SU-DHL-6 (cell line): ENCODE results near the gene JADE2.

Source experiments
- H2AFZ ChIP-seq: fragments of 200-600 bp; sonication (generic); 2 replicates; pipeline ENCODE4 v1.6.1; 2014; ENCODE audit warnings: low read depth, mild to moderate bottlenecking, moderate library complexity, mixed read lengths, antibody characterized with exemption, low read length; ENCODE audit not compliant: severe bottlenecking
- H3F3A ChIP-seq: fragments of 200-600 bp; shearing (Covaris generic); 2 replicates; pipeline ENCODE4 v1.6.0; 2016; ENCODE audit warnings: antibody characterized with exemption, mild to moderate bottlenecking; ENCODE audit not compliant: insufficient read depth
- H3K27ac ChIP-seq: fragments of 200-600 bp; sonication (generic); 2 replicates; pipeline ENCODE4 v1.5.1; 2016; ENCODE audit warnings: low read depth, mild to moderate bottlenecking, low read length, moderate library complexity, mixed read lengths
- H3K27me3 ChIP-seq: fragments of 200-600 bp; sonication (generic), shearing (Covaris generic); 2 replicates; pipeline ENCODE4 v1.6.0; 2014; ENCODE audit warnings: mild to moderate bottlenecking, low read length
- H3K36me3 ChIP-seq: fragments of 200-600 bp; sonication (generic); 2 replicates; pipeline ENCODE4 v1.6.1; 2014; ENCODE audit warnings: mild to moderate bottlenecking, low read length, mixed read lengths
- H3K4me2 ChIP-seq: fragments of 300-600, 200-600 bp; shearing (Covaris generic), sonication (generic); 2 replicates; pipeline ENCODE4 v1.6.0; 2014; ENCODE audit warnings: low read length, low read depth, mild to moderate bottlenecking; ENCODE audit not compliant: poor library complexity, severe bottlenecking
- H3K4me3 ChIP-seq: fragments of 200-600 bp; sonication (generic); 2 replicates; pipeline ENCODE4 v1.5.1; 2014; ENCODE audit warnings: antibody characterized with exemption, low read length, mild to moderate bottlenecking, mixed read lengths; ENCODE audit not compliant: insufficient read depth, poor library complexity, severe bottlenecking
- H3K79me2 ChIP-seq: fragments of 200-600 bp; sonication (generic); 2 replicates; pipeline ENCODE4 v1.6.1; 2014; ENCODE audit warnings: mild to moderate bottlenecking, low read length, moderate library complexity; ENCODE audit not compliant: insufficient read depth
- H3K9ac ChIP-seq: fragments of 200-600 bp; sonication (generic); 2 replicates; pipeline ENCODE4 v1.7.0; 2014; ENCODE audit warnings: mild to moderate bottlenecking, low read length
- H3K9me2 ChIP-seq: fragments of 200-600 bp; sonication (generic); replicated peaks from 2 replicates; pipeline ENCODE4 v1.6.1; 2014; ENCODE audit warnings: low read length; ENCODE audit not compliant: insufficient read depth
- H3K9me3 ChIP-seq: fragments of 200-600 bp; sonication (generic); 2 replicates; pipeline ENCODE4 v1.6.1; 2014; ENCODE audit warnings: low read length, mixed read lengths; ENCODE audit not compliant: insufficient read depth
- H4K20me1 ChIP-seq: fragments of 200-600 bp; sonication (generic); 2 replicates; pipeline ENCODE4 v1.6.1; 2014; ENCODE audit warnings: low read depth, mild to moderate bottlenecking, antibody characterized with exemption, low read length, moderate library complexity, mixed read lengths
- EZH2phosphoT487 ChIP-seq: fragments of 200-600 bp; sonication (generic), shearing (Covaris generic); conservative IDR thresholded peaks from 2 replicates; pipeline ENCODE4 v1.6.1; 2018; ENCODE audit warnings: mild to moderate bottlenecking, antibody characterized with exemption, low read length, moderate library complexity, mixed read lengths
- TF ChIP-seq, protein P1 (sequence below): fragments of 200-600 bp; sonication (generic); IDR thresholded peaks from one replicate; pipeline ENCODE4 v1.5.1; 2017; ENCODE audit warnings: antibody characterized with exemption, mild to moderate bottlenecking, low read length, moderate library complexity; ENCODE audit not compliant: insufficient read depth, poor library complexity, severe bottlenecking

The JADE2 gene

DNA sequence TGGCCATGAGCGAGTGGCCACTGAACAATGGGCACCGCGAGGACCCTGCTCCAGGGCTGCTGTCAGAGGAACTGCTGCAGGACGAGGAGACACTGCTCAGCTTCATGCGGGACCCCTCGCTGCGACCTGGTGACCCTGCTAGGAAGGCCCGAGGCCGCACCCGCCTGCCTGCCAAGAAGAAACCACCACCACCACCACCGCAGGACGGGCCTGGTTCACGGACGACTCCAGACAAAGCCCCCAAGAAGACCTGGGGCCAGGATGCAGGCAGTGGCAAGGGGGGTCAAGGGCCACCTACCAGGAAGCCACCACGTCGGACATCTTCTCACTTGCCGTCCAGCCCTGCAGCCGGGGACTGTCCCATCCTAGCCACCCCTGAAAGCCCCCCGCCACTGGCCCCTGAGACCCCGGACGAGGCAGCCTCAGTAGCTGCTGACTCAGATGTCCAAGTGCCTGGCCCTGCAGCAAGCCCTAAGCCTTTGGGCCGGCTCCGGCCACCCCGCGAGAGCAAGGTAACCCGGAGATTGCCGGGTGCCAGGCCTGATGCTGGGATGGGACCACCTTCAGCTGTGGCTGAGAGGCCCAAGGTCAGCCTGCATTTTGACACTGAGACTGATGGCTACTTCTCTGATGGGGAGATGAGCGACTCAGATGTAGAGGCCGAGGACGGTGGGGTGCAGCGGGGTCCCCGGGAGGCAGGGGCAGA, 53.3 kb downstream of the JADE2 start:
- TF ChIP-seq, protein P1, sequence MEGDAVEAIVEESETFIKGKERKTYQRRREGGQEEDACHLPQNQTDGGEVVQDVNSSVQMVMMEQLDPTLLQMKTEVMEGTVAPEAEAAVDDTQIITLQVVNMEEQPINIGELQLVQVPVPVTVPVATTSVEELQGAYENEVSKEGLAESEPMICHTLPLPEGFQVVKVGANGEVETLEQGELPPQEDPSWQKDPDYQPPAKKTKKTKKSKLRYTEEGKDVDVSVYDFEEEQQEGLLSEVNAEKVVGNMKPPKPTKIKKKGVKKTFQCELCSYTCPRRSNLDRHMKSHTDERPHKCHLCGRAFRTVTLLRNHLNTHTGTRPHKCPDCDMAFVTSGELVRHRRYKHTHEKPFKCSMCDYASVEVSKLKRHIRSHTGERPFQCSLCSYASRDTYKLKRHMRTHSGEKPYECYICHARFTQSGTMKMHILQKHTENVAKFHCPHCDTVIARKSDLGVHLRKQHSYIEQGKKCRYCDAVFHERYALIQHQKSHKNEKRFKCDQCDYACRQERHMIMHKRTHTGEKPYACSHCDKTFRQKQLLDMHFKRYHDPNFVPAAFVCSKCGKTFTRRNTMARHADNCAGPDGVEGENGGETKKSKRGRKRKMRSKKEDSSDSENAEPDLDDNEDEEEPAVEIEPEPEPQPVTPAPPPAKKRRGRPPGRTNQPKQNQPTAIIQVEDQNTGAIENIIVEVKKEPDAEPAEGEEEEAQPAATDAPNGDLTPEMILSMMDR: no peak
- TF ChIP-seq EZH2phosphoT487: no peak
- Histone ChIP-seq H3K36me3 (no peaks in the 10 kb centered on the region), H3K9me3 (no peaks in the 10 kb centered on the region), H3K27ac (no peak overlapping the region), H3K27me3 (no peaks in the 10 kb centered on the region), H3K9ac (no peak overlapping the region), H3F3A (no peaks in the 10 kb centered on the region), H3K9me2 (no peaks in the 10 kb centered on the region), H3K4me3 (no peak overlapping the region), H2AFZ (no peak overlapping the region), H4K20me1 (no peaks in the 10 kb centered on the region), H3K4me2 (no peak overlapping the region), H3K79me2 (no peaks in the 10 kb centered on the region)

DNA sequence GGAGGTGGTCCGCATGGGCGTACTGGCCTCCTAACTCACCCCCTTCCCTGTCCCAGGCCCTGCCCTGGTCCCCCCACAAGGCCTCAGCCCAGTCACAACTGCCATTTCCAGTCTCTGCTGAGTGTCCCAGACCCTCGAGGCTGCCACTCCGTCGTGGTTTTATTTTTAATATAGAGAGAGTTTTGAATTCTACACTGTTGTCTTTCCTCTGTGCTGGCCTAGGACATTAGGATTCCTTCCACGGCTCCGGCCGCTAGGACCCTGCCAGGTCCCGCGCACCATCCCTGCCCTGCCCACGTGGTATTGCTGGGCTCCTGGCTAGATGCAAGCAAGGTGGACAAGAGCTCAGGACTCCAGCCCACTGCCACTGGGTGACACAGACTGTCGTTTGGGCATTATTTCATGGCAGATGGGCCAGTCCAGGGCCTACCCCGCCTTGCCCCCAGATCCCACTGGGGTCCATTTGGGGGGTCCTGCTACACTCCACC, 53.9 kb downstream of the JADE2 start:
- Histone ChIP-seq H2AFZ (no peak overlapping the region), H3K27ac (no peak overlapping the region), H3K4me3 (no peak overlapping the region), H3K79me2 (no peaks in the 10 kb centered on the region), H3K9me2 (no peaks in the 10 kb centered on the region), H3F3A (no peaks in the 10 kb centered on the region), H3K9ac (no peak overlapping the region), H3K4me2 (no peak overlapping the region), H3K9me3 (no peaks in the 10 kb centered on the region), H3K36me3 (no peaks in the 10 kb centered on the region), H4K20me1 (no peaks in the 10 kb centered on the region), H3K27me3 (no peaks in the 10 kb centered on the region)
- TF ChIP-seq, protein P1: no peak

DNA sequence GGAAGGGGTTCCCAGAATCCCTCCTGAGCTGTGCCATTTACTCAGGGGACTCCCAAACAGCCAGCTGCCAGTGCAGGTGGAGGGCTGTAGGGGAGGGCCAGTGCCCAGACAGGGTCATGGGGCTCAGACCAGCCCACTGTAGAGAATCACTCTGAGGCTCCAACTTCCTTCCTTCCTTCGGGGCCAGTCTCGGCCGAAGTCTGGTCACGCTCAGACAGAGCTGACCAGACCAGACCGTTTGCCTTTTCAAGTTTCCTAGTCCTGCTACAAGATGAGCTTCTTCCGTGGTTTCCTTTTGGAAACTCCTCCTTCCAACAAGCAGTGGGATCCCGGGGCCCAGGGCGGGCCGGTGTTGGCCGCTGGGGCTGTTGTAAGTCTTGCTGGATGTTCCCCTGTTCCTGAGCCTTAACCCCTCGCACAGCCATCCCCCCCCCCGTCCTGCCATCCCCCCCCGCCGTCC, 54.6 kb downstream of the JADE2 start:
- Histone ChIP-seq H3F3A (no peaks in the 10 kb centered on the region), H3K9ac (no peak overlapping the region), H3K27ac (no peak overlapping the region), H3K4me3 (no peak overlapping the region), H3K9me2 (no peaks in the 10 kb centered on the region), H4K20me1 (no peaks in the 10 kb centered on the region), H3K4me2 (no peak overlapping the region), H2AFZ (no peak overlapping the region), H3K27me3 (no peaks in the 10 kb centered on the region), H3K36me3 (no peaks in the 10 kb centered on the region), H3K9me3 (no peaks in the 10 kb centered on the region), H3K79me2 (no peaks in the 10 kb centered on the region)
- TF ChIP-seq, protein P1: no peak
- no peak for TF ChIP-seq EZH2phosphoT487
